CD4-positive, alpha-beta T cell treated with Interleukin-17A for 4 hours (primary cell): ENCODE data around the gene TBC1D10A.

ENCODE experiments used
- DNase-seq: peaks from one replicate; pipeline ENCODE4 v3.0.0-alpha.2; 2020; ENCODE audit warnings: mixed read lengths

TBC1D10A gene

GRCh38 chr22:30297991-30298701 is 28.6 kb downstream of the TBC1D10A start:
- no peak for DNase-seq

- DNase-seq = no peak
Measured at GRCh38 chr22:30297276-30297990, 29.3 kb downstream of the TBC1D10A start.

DNA sequence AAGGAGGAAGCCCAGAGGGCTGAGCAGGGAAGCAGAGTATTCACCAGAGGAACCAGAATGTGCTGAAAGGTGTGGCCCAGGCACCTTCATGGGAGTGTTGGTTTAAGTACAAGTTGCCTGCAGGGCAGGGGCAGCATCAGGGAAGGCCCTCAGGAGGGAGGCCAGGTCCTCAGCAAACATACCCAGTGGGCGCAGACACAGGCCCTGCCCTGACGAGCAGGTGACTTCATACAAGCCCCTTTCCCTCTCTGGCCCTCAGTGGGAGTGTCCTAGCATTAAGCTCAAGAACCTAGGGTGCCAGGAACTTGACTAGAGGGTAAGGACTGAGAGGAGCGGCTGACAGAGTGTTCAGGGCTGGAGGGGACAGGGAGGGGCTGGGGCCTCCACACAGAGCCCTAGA is 29.9 kb downstream of the TBC1D10A start:
- DNase-seq = no peak

DNA sequence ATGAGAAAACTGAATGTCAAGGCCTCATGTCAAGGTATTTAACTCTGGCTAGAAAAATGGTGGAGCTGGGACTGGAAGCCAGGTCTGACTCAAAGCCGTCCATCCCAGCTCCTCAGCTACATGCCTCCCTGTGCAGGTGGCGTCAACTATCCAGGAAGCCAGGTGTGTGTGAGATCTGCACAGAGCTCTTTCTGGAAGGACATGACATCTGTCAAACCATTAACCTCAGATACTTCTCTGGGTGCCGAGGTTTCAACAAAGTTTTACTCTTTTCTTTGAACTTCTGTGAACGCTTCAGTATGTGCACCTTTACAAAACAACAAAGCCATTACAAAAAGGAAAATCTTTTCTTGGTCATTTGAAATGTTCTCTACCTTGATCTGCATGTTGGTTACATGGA is 30.4 kb downstream of the TBC1D10A start:
- peak; percentile 26 for DNase-seq

DNA sequence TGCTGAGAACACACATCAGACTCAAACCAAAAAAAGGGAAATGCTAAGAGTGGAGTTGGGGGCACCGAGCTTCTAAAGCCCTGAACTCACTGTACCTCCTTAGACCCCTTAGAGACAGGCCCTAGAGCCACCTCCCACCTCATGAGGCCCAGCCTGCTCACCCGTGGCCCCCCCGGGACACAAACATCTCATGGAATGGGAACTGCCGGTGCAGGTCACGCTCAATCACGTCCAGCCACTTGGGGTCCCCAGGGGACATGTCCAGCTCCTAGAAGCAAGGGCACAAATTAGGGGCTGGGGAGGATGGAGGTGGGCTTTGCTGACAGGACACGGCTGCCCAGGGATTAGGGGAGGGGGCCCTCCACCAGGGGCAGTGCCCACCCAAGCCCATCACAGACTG is 31.2 kb downstream of the TBC1D10A start:
- no peak for DNase-seq

DNA sequence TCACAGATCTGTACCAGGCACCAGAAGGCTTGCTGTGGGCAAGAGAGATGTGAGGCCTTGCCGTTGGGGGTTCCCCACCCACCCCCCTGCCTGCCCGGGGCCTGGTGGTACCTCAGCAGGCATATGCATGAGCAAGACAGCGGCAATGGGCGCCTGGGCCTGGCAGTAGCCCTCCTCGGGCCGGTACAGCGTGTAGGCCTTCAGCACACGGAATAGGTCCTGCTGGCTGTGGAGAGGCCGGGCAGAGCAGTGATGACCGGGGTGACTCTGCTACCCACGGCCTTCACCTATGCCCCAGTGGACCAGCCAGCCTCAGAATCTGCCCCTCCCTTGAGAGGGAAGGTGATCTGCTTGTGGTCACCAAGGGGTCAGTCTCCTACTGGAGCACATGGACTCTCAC is 31.9 kb downstream of the TBC1D10A start:
- DNase-seq = no peak

DNA sequence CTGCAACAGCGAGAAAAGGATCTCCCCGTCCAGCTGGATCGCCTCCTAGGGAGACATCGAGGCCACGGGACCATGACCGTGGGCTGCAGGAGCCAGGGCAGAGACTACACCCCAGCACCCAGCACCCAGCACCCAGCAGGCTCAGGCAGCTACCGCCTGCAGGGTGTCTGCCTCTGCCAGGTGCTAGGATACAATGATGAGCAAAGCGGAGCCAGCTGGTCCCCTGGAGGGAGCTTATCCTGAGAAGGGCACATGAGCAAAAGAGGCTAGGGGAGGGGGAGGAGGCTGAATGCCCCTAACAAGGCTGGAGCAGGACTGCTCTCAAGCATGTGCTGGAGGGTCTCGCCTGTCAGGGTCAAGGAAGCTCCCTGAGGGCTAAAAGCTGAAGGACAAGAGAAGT is 32.7 kb downstream of the TBC1D10A start:
- DNase-seq = no peak

- no peak for DNase-seq
Measured at GRCh38 chr22:30293026-30293425, 33.7 kb downstream of the TBC1D10A start.

DNA sequence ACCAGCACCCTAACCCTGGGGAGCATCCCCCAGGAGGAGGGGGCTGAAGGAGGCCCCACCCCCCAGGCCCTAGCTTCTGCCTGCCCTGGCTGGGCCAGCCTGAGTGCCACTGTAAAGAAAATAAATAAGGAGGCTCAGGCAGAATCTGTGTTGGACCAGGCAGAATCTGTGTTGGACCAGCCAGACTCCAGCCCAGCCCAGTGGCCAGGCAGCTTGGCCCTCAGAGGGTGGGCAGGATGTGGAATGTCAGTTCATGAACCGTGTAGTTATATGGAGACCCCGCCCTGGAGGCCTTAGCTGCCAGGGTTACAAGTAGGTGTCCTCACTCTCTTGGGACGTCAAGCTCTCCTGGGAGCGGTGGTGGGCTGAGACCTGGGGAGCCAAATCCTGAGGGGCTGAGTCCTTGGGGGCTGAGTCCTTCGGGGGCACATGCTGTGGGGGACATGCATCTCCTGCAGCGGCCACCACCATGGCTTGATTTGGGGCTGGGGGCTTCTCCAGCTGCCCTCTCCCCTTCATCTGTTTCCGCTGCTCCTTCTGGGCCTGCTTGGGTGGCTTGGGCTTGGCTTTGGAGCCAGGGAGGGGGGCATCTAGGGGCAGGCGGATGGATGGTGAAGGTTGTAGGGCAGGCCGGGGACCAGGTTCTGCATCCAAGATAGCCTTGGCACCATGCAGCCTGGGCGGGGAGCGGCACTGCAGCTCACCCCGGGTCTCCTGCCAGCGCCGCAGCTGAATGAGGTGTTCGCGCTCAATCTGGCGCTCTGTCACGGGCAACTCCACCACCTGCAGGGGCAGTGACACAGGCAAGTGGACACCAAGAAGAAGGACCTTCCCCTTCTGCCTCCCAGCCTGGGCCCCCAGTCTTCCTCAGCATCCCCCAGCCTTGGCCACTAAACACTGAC is 34.4 kb downstream of the TBC1D10A start:
- DNase-seq = no peak

DNA sequence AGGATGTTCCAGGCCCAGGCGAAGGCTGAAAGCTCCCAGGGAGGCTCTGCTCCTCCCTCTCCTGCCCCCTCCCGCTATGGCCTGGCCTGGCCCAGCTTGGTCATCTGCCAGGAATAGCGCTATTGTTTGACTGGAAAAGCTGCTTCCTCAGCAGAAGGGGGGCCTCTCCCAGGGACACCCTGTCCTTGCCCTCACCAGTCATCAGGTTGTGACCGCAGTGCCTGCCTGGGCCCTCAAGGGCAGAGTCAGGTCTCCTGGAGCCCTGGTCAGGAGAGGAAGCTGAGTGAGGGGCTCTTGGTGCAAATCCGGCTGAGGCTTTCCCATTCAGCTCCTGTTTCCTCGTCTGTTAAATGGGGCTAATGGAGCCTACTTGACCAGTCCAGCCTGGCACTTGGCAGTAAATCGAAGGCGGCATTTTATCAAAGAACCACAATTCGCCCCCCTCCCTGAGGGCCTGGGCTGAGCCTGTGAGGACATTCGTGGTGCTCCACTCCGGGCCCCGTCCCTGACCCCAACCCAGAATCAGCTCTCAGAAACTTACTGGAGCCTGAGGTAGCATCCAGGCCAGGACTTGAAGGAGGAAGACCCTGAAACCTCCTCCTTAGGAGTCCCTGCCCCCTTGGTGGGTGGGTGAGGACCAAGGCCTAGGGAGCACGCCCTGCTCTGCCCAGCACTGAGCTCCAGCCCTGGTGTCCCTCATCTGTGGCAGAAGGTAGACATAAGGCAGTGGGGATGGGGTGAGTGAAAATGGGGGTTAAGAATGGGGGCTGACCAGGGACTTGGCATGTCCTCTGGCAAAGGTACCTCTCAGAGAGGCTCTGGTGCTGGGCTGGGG is 35.5 kb downstream of the TBC1D10A start:
- no peak for DNase-seq

GRCh38 chr22:30290342-30291057 is 36.2 kb downstream of the TBC1D10A start:
- DNase-seq = peak; percentile 25

- DNase-seq = no peak
Measured at GRCh38 chr22:30289980-30290313, 36.8 kb downstream of the TBC1D10A start.

- peak; percentile 97 for DNase-seq
Measured at GRCh38 chr22:30289141-30289979, 37.4 kb downstream of the TBC1D10A start, which contains the start of gene CASTOR1. CASTOR1 (minus strand) TSS chr22:30289505; CDS start chr22:30289497, 8 bp downstream.

- DNase-seq = no peak
Measured at GRCh38 chr22:30288419-30289140, 38.2 kb downstream of the TBC1D10A start.

DNA sequence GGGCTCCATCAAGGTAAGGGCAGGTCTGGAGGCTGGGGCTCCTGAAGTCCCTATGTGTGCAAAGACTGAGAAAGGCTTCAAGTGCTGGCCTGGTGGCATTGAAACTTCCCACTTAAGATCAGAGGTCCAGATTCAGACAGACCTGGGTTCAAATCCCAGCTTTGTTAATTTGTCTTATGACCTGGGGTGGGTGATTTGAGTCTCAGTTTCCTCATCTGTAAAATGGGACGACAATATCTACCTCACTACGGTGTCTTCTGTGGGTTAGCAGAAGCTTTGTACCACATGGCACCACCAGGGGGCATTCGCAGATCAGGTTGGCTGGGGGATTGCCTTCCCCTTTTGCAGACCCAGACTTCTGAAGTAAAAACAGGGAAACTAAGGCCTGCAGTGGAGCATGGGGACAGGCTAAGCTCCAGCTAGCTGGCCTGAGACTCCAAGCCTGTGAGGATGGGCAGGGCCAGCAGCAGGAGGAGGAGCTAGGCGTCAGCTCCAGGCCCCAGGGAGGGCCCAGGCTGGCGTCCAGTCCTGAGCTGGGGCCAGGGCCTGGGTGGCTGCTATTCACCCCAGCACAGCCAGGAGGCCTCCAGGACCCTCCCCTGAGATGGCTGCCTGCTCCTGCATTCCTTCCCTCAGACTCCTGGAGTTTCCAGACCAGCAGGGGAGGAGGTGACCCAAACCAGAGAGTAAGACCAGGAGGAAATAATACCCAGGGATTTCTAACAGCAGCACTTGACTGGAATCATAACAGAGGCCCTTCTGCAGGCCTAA is 38.9 kb downstream of the TBC1D10A start:
- DNase-seq = peak; percentile 94

- DNase-seq = peak; percentile 92
Measured at GRCh38 chr22:30286813-30287647, 39.7 kb downstream of the TBC1D10A start.

DNA sequence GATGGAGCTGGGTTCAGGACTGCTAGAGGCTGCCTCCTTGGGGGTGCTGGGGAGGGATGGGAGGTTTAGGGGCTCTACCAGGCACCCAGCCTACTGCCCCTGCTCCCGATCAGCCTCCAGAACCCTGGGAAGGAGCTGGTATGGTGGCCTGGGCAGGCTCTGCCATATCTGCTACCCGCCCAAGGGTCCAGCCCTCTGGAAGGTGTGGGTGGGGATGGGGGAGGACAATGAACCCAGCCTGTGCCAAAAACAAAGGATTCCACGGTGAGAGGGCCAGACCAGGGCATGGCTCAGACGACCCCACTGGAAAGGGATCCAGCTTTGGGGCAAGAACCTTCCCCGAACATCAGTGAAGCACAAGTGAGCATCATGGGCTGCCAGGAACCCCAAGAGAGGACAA is 40.4 kb downstream of the TBC1D10A start:
- DNase-seq = no peak

- DNase-seq = no peak
Measured at GRCh38 chr22:30285846-30286200, 40.9 kb downstream of the TBC1D10A start.
